Activated T-helper 2 cell treated with anti-CD3 and anti-CD28 coated beads, Interferon-gamma antibody, Interleukin-2, Interleukin-4, amounts not matched to agents 10 μg/mL and 5 μg/mL and 100 μg/mL, durations not matched to agents 14 hours and 24 hours and 36 hours (primary cell): ENCODE measurements around the gene SPATA18. TPM values are rescaled to one million over a fixed set of nuclear protein-coding genes. Genes with fewer than 3 reads are reported as not detected.

Source experiments
- DNase-seq: peaks from one replicate; pipeline ENCODE4 v3.0.0; 2021; ENCODE audit warnings: low spot score
- H3K27ac Mint-ChIP-seq: one replicate; pipeline ENCODE4 v1.8.0; 2021; ENCODE audit warnings: mixed read lengths
- H3K27me3 Mint-ChIP-seq: one replicate; pipeline ENCODE4 v1.8.0; 2021; ENCODE audit warnings: low read depth, mixed read lengths
- H3K36me3 Mint-ChIP-seq: one replicate; pipeline ENCODE4 v1.8.0; 2021; ENCODE audit warnings: low read depth, mixed read lengths
- H3K4me1 Mint-ChIP-seq: one replicate; pipeline ENCODE4 v1.8.0; 2021; ENCODE audit warnings: low read depth, mixed read lengths
- H3K4me3 Mint-ChIP-seq: one replicate; pipeline ENCODE4 v1.8.0; 2021; ENCODE audit warnings: low read depth, mild to moderate bottlenecking, moderate library complexity, mixed read lengths
- H3K9me3 Mint-ChIP-seq: one replicate; pipeline ENCODE4 v1.8.0; 2021; ENCODE audit warnings: mixed read lengths
- intact Hi-C: fragments of 100-400 bp; cut with micrococcal nuclease; formaldehyde crosslinking; loops from one replicate; pipeline ENCODE4 v1.15.1; 2023
- total RNA-seq: library from RNA; stranded (reverse); gene quantifications from 2 replicates; pipeline ENCODE4 v1.2.3, GENCODE V29; 2022

Gene SPATA18, protein sequence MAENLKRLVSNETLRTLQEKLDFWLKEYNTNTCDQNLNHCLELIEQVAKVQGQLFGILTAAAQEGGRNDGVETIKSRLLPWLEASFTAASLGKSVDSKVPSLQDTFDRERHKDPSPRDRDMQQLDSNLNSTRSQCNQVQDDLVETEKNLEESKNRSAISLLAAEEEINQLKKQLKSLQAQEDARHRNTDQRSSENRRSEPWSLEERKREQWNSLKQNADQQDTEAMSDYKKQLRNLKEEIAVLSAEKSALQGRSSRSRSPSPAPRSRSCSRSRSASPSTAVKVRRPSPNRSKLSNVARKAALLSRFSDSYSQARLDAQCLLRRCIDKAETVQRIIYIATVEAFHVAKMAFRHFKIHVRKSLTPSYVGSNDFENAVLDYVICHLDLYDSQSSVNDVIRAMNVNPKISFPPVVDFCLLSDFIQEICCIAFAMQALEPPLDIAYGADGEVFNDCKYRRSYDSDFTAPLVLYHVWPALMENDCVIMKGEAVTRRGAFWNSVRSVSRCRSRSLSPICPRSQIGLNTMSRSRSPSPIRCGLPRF
- 0.16 TPM in 1 of 2 replicates, not detected in the other for total RNA-seq

DNA sequence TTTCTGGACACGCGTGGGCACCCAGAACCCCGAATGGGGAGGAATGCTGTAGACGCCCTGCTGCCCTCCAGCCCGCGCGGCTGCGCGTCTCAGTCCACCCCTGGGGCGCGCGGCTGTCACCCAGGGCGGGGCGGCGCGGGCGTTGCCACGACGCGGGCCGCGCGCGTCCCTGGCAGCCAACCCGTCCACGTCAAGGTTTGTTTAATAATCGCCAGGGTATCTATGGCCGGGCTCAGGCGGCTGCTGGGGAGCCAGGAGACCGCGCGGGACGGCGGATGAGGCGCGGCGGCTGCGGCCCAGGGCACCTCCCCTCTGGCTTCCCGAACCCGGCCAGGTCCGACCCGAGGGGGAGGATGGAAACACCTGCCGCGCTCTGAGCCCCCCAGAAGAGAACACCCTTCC lies at the start of gene SPATA18:
SPATA18 (plus strand) TSS at position 92 of the 402 bp plus-strand sequence. CDS start 401 bp downstream, outside the sequence.
- Mint-ChIP-seq H3K27me3 (peaks cover 58% of the 10 kb centered on the region), H3K27ac (no peak within 1 kb of the TSS), H3K36me3 (no peaks in the 10 kb centered on the region), H3K4me3 (peak within 1 kb of the TSS; percentile 57), H3K4me1 (peaks cover 2% of the 10 kb centered on the region), H3K9me3 (no peaks in the 10 kb centered on the region)
- intact Hi-C loops, result no loop called here
- no peak for DNase-seq

DNA sequence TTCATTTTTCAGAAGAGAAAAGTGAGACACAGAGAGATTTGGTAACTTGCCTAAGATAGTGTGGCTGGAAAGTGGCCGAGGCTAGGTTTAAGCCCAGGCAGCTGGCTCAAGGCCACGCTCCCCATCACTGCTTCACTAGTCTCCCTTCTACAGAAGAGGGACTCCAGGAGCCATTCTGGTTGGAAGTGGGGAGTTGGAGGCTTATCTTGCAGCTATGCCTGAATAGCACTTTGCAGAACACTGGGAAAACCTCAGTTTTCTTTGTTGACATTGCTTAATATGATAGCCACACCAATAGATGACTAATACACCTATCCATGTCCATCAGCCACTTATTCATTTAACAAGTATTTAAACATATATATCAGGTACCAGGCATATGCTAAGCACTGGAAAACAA lies 49.5 kb upstream of the SPATA18 start:
- Mint-ChIP-seq H3K4me3 (no peak overlapping the region), H3K27me3 (no peaks in the 10 kb centered on the region), H3K9me3 (no peaks in the 10 kb centered on the region), H3K27ac (no peak overlapping the region), H3K36me3 (no peaks in the 10 kb centered on the region), H3K4me1 (no peaks in the 10 kb centered on the region)
- intact Hi-C loops, result no loop called here
- no peak for DNase-seq

DNA sequence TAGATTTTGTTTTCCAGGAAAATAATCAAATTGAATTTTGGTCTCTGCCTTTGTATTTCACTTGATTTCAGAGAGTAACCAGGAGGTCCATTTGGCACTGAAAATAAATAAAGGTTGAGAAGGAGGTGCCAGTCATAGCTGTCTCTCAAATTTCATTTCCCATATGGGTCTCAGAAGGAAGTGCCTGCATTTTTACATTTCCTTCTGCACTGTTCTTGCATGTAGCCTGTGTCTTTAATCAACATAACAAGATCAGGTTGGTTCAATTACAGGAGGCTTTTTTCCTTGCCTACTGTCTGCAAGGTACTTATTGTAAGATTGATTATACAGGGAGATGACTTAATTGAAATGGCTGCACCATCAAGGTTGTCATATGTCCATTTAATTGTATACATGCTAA lies 46.7 kb upstream of the SPATA18 start:
- Mint-ChIP-seq H3K4me1 (no peaks in the 10 kb centered on the region), H3K27ac (no peak overlapping the region), H3K4me3 (no peak overlapping the region), H3K27me3 (no peaks in the 10 kb centered on the region), H3K36me3 (no peaks in the 10 kb centered on the region), H3K9me3 (no peaks in the 10 kb centered on the region)
- DNase-seq, result no peak
- intact Hi-C loops, result no loop called here

DNA sequence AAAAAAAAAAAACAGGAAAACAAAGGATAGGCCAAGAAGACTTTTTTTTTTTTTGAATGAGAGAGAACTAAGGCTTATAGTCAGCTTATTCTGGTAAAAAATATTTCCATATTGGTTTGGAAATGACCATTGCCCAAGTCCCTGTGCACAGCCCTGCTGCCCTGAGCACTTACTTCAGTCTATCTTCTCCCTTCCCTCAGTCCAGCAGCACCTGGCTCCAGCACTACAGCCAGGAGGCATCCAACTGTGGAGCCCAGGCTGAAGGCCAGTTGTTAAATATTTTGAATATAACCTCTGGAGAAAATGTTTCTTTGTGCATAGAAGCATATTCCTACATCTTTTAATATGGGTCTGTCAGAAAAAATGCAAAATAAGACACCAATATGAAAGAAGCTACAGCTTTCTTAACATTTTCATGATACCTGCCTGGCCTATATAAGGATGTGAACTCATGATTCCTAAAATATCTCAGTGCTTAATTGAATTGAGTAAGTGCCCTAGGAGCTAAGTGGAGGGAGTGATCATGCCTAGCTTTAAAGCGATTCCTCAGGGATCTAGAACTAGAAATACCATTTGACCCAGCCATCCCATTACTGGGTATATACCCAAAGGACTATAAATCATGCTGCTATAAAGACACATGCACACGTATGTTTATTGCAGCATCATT lies 45.4 kb upstream of the SPATA18 start:
- no peak overlapping the region for H3K27ac Mint-ChIP-seq
- H3K27me3 Mint-ChIP-seq, result no peaks in the 10 kb centered on the region
- H3K4me3 Mint-ChIP-seq, result no peak overlapping the region
- no peaks in the 10 kb centered on the region for H3K9me3 Mint-ChIP-seq
- intact Hi-C loops, result no loop called here
- H3K4me1 Mint-ChIP-seq, result no peaks in the 10 kb centered on the region
- no peaks in the 10 kb centered on the region for H3K36me3 Mint-ChIP-seq
- no peak for DNase-seq

DNA sequence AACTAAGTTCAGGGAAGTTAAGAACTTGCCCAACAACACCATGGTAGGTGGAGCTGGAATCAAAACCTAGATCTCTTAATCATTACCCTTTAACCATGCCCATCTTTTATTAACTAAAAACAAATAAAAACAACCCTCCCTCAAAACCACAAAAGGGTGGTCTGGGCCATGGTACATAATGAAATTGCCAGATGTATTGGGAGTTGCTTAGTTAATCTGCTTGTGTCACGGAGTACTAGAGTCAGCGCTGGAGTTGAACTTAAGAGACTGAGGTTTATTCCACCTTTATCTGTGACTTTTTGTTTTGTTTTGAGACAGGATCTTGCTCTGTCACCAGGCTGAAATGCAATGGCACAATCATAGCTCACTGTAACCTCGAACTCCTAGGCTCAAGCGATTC lies 44.2 kb upstream of the SPATA18 start:
- no peak overlapping the region for H3K4me3 Mint-ChIP-seq
- H3K9me3 Mint-ChIP-seq, result no peaks in the 10 kb centered on the region
- peaks cover 3% of the 10 kb centered on the region for H3K4me1 Mint-ChIP-seq
- H3K27me3 Mint-ChIP-seq, result no peaks in the 10 kb centered on the region
- H3K36me3 Mint-ChIP-seq, result no peaks in the 10 kb centered on the region
- no peak overlapping the region for H3K27ac Mint-ChIP-seq
- intact Hi-C loops, result no loop called here
- DNase-seq, result no peak

DNA sequence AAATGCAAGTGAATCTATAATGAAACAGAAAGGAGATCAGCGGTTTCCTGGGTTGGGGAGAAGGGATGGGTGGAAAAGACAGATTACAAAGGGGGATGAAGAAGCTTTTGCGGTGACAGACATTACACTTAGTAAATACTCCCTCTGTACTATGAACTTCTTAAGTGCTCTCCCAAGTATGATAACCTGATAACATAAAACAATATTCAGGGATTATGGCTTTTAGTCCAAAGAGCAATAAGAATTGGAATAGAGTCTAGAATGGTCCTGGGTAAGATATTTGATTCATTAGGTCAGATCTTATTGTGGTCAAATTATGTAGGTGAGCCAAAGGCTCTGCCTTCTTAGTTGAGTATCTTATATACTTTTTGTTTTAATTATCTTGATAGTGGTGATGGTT lies 40.1 kb upstream of the SPATA18 start:
- Mint-ChIP-seq H3K27ac (no peak overlapping the region), H3K36me3 (no peaks in the 10 kb centered on the region), H3K27me3 (no peaks in the 10 kb centered on the region), H3K4me1 (peaks cover 3% of the 10 kb centered on the region), H3K9me3 (no peaks in the 10 kb centered on the region), H3K4me3 (no peak overlapping the region)
- intact Hi-C loops, result no loop called here
- no peak for DNase-seq

DNA sequence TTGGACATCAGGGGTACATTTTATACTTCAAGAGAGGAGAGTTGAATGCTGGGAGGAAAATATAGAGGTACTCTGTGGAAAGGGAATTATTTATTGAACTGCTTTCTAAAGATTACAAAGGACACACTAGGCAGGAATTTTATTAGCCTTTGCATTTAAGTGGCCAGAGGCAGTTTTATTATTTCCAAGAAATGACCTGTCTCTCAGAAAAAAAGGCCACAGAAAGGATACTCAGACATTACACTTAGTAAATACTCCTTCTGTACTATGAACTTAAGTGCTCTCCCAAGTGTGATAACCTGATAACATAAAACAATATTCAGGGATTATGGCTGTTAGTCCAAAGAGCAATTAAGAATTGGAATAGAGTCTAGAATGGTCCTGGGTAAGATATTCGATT lies 38.5 kb upstream of the SPATA18 start:
- Mint-ChIP-seq H3K36me3 (no peaks in the 10 kb centered on the region), H3K27ac (no peak overlapping the region), H3K9me3 (no peaks in the 10 kb centered on the region), H3K4me3 (no peak overlapping the region), H3K4me1 (peaks cover 3% of the 10 kb centered on the region), H3K27me3 (no peaks in the 10 kb centered on the region)
- intact Hi-C loops, result no loop called here
- DNase-seq, result no peak

DNA sequence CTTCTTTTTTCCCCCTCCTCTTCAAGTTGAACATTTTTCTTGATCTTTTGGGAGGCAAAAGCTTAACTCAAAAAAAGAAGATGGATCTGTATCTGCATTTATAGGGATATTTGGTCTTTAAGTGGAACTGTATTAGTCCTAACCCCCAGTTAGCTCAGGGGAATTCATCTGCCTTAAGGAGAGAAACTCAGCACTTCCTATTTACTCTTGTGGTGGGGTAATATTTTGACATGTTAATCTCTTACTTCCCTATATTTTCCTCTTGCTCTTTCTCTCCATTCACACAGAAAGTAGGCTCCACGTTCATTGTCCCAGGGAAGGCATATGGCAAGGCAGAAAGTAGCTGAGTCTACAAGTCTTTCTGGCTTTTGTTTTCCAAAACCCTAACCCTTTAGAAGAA lies 36.2 kb upstream of the SPATA18 start:
- Mint-ChIP-seq H3K4me1 (peaks cover 3% of the 10 kb centered on the region), H3K27me3 (no peaks in the 10 kb centered on the region), H3K36me3 (no peaks in the 10 kb centered on the region), H3K4me3 (no peak overlapping the region), H3K9me3 (no peaks in the 10 kb centered on the region), H3K27ac (no peak overlapping the region)
- no peak for DNase-seq
- intact Hi-C loops, result no loop called here

DNA sequence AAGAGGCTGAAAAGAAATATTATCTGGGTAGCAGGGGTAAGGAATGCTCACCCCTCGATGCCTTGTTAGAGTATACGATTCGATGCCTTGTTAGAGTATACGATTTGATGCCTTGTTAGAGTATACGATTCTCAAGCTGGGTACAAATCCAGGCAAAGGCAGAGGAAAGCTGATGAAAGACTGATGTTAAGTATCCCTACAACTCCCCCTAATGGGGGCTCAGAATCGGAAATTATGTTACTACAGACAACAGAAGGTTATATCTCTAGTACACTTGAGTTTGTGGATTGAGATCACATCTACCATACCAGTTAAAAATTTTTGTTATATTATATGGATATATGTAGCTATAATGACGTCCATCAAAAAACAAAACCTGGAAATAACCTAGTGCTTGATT lies 35.7 kb upstream of the SPATA18 start:
- Mint-ChIP-seq H3K27me3 (no peaks in the 10 kb centered on the region), H3K9me3 (no peaks in the 10 kb centered on the region), H3K4me3 (no peak overlapping the region), H3K36me3 (no peaks in the 10 kb centered on the region), H3K4me1 (peaks cover 3% of the 10 kb centered on the region), H3K27ac (no peak overlapping the region)
- intact Hi-C loops, result no loop called here
- no peak for DNase-seq

DNA sequence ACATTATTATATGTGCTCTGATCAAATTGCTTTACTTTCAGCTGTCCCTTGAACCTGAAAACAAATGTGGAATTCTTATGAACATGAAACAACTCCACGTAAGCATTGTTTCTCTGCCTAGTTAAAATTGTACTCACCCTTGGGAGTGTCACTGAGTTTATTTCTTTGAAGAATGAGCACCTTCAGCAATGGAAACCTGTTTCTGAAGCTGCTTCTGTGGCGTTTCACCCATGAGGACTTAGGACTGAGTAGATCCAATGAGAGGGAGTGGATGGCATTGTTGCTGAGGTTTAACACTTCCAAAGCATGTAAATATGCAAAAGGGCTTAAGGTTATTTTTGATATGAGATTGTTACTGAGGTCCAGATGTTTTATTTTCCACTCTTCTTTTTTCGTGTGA lies 34.1 kb upstream of the SPATA18 start:
- Mint-ChIP-seq H3K4me3 (no peak overlapping the region), H3K9me3 (no peaks in the 10 kb centered on the region), H3K4me1 (no peaks in the 10 kb centered on the region), H3K36me3 (no peaks in the 10 kb centered on the region), H3K27ac (no peak overlapping the region), H3K27me3 (no peaks in the 10 kb centered on the region)
- no peak for DNase-seq
- intact Hi-C loops, result no loop called here

DNA sequence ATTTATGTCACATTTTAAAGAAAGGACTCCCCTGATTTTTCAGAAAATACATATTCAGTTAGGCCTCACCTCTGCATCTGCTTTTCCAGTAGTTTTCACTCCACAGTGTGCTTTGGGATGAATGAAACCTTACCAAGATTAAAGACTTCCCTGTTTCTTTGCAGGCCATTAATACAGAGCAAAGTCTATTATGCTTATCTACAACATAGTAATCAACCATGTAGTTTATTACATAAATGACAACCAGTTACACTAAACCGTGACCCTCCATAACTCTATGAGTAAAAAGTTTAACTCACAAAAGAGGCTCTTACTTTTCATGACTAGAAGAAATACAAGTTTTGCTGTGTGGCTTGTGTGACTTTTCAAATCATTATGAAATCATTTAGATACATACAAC lies 33.3 kb upstream of the SPATA18 start:
- no peaks in the 10 kb centered on the region for H3K27me3 Mint-ChIP-seq
- no peak overlapping the region for H3K4me3 Mint-ChIP-seq
- no peaks in the 10 kb centered on the region for H3K4me1 Mint-ChIP-seq
- H3K27ac Mint-ChIP-seq, result no peak overlapping the region
- intact Hi-C loops, result no loop called here
- no peak for DNase-seq
- no peaks in the 10 kb centered on the region for H3K9me3 Mint-ChIP-seq
- H3K36me3 Mint-ChIP-seq, result no peaks in the 10 kb centered on the region

DNA sequence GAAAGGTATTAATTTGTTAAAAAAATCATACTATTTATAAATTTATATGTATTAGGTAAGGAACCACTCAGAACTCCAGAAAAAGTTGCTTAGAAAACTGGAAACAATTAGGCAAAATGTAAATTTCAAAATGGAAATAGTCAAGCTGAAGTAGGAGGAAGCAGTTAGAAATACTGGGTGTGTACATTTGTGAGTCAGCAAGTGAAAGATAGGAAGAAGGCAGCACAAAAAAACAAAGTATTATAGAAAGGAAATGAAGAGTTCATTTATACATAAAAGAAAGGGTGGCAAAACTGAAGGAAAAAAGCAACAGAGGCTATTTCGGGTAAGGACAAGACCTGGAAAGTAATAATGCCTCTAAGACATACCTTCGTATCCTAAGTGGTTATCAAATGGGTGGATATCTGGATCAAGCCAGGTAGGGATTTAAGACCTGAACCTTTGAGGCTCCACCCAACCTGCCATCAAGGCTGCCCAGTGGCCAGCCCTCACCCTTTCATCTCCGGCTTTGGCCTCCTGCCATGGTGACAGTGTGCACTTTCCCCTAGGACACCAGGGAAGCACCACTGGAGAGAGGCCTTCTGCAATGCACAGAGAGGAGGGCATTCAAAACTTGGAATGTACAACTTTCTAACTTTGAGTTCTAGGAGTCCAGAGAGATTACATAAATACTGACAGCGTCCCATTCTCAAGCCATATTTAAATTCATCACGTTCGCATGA lies 31.0 kb upstream of the SPATA18 start, which contains the start of gene LRRC66:
LRRC66 (minus strand) TSS at position 428 of the 722 bp plus-strand sequence. CDS start 2,750 bp downstream, outside the sequence.
- Mint-ChIP-seq H3K27me3 (no peaks in the 10 kb centered on the region), H3K36me3 (peaks cover 4% of the 10 kb centered on the region), H3K4me3 (no peak within 1 kb of the TSS), H3K9me3 (no peaks in the 10 kb centered on the region), H3K4me1 (no peaks in the 10 kb centered on the region), H3K27ac (no peak within 1 kb of the TSS)
- intact Hi-C loops, result no loop called here
- no peak for DNase-seq
